Measurements from ENCODE around the gene SORBS1. TPM values are rescaled to one million over a fixed set of nuclear protein-coding genes. Genes with fewer than 3 reads are reported as not detected.

The SORBS1 gene
- total and polyA plus RNA-seq, 2 of the 13 experiments (the other 11 are each of a cell fraction or from before 2014, with no cell fraction given): 16.8 to 39.8 TPM

DNA sequence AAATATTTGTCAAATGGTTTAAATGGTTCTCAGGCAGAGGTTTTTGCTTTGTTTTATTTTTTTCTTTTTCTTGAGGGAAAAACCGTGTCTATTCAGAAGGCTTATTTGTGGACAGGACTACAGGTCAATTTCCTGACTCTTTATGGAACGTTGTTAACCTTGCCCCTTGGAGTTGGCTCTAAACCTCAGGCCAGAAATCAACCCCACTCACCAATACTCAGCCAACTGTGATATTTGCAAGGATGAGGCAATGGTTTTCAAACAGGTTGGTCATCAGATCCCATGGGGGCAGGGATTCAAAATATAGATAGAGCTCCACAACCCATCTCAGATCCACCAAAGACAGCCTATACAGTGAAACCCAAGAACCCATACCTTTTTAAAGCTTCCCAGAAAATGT, 280.5 kb downstream of the SORBS1 start (continued):
- TF ChIP-seq, protein P1, sequence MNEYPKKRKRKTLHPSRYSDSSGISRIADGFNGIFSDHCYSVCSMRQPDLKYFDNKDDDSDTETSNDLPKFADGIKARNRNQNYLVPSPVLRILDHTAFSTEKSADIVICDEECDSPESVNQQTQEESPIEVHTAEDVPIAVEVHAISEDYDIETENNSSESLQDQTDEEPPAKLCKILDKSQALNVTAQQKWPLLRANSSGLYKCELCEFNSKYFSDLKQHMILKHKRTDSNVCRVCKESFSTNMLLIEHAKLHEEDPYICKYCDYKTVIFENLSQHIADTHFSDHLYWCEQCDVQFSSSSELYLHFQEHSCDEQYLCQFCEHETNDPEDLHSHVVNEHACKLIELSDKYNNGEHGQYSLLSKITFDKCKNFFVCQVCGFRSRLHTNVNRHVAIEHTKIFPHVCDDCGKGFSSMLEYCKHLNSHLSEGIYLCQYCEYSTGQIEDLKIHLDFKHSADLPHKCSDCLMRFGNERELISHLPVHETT (CRISPR knock-in tag; conservative IDR thresholded peaks at IDR 0.05): no peak
- TF ChIP-seq TGIF2 (CRISPR knock-in tag; IDR thresholded peaks at IDR 0.05) (no peak), TCF7 (IDR thresholded peaks at IDR 0.05; ENCODE audit: low read depth) (0 out of 2 replicates have a peak, but pooled peaks have one; percentile 31), ZNF660 (CRISPR knock-in tag; IDR thresholded peaks at IDR 0.05; ENCODE audit: borderline replicate concordance, low read depth) (no peak), JUNB (CRISPR knock-in tag; IDR thresholded peaks at IDR 0.05; ENCODE audit: borderline replicate concordance) (no peak)
- TF ChIP-seq, protein P2, sequence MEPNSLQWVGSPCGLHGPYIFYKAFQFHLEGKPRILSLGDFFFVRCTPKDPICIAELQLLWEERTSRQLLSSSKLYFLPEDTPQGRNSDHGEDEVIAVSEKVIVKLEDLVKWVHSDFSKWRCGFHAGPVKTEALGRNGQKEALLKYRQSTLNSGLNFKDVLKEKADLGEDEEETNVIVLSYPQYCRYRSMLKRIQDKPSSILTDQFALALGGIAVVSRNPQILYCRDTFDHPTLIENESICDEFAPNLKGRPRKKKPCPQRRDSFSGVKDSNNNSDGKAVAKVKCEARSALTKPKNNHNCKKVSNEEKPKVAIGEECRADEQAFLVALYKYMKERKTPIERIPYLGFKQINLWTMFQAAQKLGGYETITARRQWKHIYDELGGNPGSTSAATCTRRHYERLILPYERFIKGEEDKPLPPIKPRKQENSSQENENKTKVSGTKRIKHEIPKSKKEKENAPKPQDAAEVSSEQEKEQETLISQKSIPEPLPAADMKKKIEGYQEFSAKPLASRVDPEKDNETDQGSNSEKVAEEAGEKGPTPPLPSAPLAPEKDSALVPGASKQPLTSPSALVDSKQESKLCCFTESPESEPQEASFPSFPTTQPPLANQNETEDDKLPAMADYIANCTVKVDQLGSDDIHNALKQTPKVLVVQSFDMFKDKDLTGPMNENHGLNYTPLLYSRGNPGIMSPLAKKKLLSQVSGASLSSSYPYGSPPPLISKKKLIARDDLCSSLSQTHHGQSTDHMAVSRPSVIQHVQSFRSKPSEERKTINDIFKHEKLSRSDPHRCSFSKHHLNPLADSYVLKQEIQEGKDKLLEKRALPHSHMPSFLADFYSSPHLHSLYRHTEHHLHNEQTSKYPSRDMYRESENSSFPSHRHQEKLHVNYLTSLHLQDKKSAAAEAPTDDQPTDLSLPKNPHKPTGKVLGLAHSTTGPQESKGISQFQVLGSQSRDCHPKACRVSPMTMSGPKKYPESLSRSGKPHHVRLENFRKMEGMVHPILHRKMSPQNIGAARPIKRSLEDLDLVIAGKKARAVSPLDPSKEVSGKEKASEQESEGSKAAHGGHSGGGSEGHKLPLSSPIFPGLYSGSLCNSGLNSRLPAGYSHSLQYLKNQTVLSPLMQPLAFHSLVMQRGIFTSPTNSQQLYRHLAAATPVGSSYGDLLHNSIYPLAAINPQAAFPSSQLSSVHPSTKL (CRISPR knock-in tag; IDR thresholded peaks at IDR 0.05): peak; percentile 58
- TF ChIP-seq, protein P3, sequence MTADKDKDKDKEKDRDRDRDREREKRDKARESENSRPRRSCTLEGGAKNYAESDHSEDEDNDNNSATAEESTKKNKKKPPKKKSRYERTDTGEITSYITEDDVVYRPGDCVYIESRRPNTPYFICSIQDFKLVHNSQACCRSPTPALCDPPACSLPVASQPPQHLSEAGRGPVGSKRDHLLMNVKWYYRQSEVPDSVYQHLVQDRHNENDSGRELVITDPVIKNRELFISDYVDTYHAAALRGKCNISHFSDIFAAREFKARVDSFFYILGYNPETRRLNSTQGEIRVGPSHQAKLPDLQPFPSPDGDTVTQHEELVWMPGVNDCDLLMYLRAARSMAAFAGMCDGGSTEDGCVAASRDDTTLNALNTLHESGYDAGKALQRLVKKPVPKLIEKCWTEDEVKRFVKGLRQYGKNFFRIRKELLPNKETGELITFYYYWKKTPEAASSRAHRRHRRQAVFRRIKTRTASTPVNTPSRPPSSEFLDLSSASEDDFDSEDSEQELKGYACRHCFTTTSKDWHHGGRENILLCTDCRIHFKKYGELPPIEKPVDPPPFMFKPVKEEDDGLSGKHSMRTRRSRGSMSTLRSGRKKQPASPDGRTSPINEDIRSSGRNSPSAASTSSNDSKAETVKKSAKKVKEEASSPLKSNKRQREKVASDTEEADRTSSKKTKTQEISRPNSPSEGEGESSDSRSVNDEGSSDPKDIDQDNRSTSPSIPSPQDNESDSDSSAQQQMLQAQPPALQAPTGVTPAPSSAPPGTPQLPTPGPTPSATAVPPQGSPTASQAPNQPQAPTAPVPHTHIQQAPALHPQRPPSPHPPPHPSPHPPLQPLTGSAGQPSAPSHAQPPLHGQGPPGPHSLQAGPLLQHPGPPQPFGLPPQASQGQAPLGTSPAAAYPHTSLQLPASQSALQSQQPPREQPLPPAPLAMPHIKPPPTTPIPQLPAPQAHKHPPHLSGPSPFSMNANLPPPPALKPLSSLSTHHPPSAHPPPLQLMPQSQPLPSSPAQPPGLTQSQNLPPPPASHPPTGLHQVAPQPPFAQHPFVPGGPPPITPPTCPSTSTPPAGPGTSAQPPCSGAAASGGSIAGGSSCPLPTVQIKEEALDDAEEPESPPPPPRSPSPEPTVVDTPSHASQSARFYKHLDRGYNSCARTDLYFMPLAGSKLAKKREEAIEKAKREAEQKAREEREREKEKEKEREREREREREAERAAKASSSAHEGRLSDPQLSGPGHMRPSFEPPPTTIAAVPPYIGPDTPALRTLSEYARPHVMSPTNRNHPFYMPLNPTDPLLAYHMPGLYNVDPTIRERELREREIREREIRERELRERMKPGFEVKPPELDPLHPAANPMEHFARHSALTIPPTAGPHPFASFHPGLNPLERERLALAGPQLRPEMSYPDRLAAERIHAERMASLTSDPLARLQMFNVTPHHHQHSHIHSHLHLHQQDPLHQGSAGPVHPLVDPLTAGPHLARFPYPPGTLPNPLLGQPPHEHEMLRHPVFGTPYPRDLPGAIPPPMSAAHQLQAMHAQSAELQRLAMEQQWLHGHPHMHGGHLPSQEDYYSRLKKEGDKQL (CRISPR knock-in tag; IDR thresholded peaks at IDR 0.05; ENCODE audit: low read depth): no peak
